H1 (cell line): Measurements from ENCODE around the gene PAX5. TPM values are rescaled to one million over a fixed set of nuclear protein-coding genes. Genes with fewer than 3 reads are reported as not detected.

Experiments used
- BRCA1 ChIP-seq: IDR thresholded peaks from 2 replicates; pipeline ENCODE4 v1.6.1; 2012; ENCODE audit warnings: low read depth, low read length, improper control_type of control experiment
- CHD2 ChIP-seq: IDR thresholded peaks from 2 replicates; pipeline ENCODE4 v1.6.1; 2012; ENCODE audit warnings: low read length, improper control_type of control experiment
- CREB1 ChIP-seq: IDR thresholded peaks from 2 replicates; pipeline ENCODE4 v1.6.1; 2012; ENCODE audit warnings: inconsistent platforms
- HDAC2 ChIP-seq, 2 experiments: fragments of 300-600 bp in 1 of 2; sonication (generic) in 1 of 2; IDR thresholded peaks; 2 replicates each; pipeline ENCODE4 v1.6.1; 2011 to 2012; ENCODE audit warnings: low read depth in 2 of 2, low read length in 2 of 2, mild to moderate bottlenecking in 2 of 2, moderate library complexity in 2 of 2, borderline replicate concordance in 1 of 2, inconsistent platforms in 1 of 2
- KDM1A ChIP-seq: fragments of 200-600, 300-600 bp; sonication (generic); IDR thresholded peaks from 2 replicates; pipeline ENCODE4 v1.7.1; 2016; ENCODE audit warnings: mild to moderate bottlenecking, low read length, borderline replicate concordance
- POLR2AphosphoS5 ChIP-seq: IDR thresholded peaks from 2 replicates; pipeline ENCODE4 v1.6.1; 2011; ENCODE audit warnings: low read depth, low read length
- RBBP5 ChIP-seq: IDR thresholded peaks from 2 replicates; pipeline ENCODE4 v1.7.1; 2012; ENCODE audit warnings: low read depth, mild to moderate bottlenecking, inconsistent platforms, low read length, moderate library complexity, borderline replicate concordance
- SIRT6 ChIP-seq: IDR thresholded peaks from one replicate; pipeline ENCODE4 v1.7.1; 2012; ENCODE audit warnings: low read length, inconsistent platforms
- TAF1 ChIP-seq: IDR thresholded peaks from 2 replicates; pipeline ENCODE4 v1.6.1; 2011; ENCODE audit warnings: mild to moderate bottlenecking, low read depth, low read length
- TCF12 ChIP-seq: IDR thresholded peaks from 2 replicates; pipeline ENCODE4 v1.6.1; 2011; ENCODE audit warnings: low read depth, mild to moderate bottlenecking, low read length
- TEAD4 ChIP-seq: IDR thresholded peaks from 2 replicates; pipeline ENCODE4 v1.6.1; 2012; ENCODE audit warnings: low read depth, low read length, inconsistent platforms, mixed read lengths
- polyA plus RNA-seq, 7 experiments: library from polyadenylated mRNA; depleted of rRNA in 3 of 7; stranded (reverse) in 5 of 7; unstranded in 2 of 7; fragments of >200 nt in 5 of 7; fragments of 200-250 nt in 2 of 7; gene quantifications; 1 replicate in 5 of 7; 2 replicates in 1 of 7; 4 replicates in 1 of 7; pipeline versions ENCODE4 v1.2.1 to v1.2.3, GENCODE V29; 2011 to 2013; ENCODE audit warnings: missing spikeins in 2 of 7, mixed read lengths in 2 of 7
- total RNA-seq: library from RNA; stranded (reverse); fragmentation: NEBNext Ultra II Directional; extraction: Animal tissue kit (Norgen Biotek cat#: 25700); gene quantifications from 2 replicates; pipeline ENCODE4 v1.2.1, GENCODE V29; 2021
- TF ChIP-seq, protein P1 (sequence below): fragments of 300-600 bp; sonication (generic); IDR thresholded peaks from 2 replicates; pipeline ENCODE4 v1.7.1; 2012; ENCODE audit warnings: low read length, moderate library complexity, mild to moderate bottlenecking, inconsistent platforms; ENCODE audit not compliant: insufficient replicate concordance

Gene PAX5
- total and polyA plus RNA-seq, 2 of the 8 experiments (the other 6 are each of a cell fraction or from before 2014, with no cell fraction given), result 0.29 to 0.43 TPM

DNA sequence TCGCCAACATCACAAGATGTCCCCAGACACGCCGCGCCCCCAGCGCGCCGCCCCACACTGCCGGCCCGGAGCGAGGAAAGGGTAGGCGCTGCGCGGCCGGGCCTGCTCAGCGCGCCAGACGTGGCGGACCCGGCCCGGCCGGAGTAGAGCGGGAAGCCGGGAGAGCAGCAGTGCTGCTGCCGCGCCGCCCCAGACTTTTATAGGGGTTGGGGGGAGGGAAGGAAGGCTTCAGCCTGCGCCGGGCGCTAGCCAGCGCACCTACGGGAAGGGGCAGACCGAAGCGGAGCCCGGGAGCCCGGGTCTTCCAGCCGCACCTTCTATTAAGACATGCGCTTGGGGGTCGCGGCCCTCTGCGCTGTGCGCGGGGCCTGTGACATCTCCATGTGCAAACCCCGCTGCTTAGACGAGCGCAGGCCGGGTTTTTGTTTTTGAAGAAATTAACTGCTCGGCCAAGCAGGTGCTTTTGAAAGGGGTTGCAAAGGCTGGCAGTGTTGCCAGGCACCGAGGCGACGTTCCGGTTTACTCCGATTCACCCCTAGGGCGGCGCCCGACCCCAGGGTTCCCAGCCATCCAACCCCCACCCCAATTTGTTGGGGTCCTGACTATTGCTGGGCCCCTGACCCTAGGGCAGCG is 353 bp upstream of the PAX5 start (continued):
- TF ChIP-seq SIRT6, result no peak
- TF ChIP-seq POLR2AphosphoS5, result no peak
- TF ChIP-seq CHD2, result no peak
- no peak for TF ChIP-seq BRCA1
- TF ChIP-seq TEAD4, result no peak
- TF ChIP-seq, protein P1, sequence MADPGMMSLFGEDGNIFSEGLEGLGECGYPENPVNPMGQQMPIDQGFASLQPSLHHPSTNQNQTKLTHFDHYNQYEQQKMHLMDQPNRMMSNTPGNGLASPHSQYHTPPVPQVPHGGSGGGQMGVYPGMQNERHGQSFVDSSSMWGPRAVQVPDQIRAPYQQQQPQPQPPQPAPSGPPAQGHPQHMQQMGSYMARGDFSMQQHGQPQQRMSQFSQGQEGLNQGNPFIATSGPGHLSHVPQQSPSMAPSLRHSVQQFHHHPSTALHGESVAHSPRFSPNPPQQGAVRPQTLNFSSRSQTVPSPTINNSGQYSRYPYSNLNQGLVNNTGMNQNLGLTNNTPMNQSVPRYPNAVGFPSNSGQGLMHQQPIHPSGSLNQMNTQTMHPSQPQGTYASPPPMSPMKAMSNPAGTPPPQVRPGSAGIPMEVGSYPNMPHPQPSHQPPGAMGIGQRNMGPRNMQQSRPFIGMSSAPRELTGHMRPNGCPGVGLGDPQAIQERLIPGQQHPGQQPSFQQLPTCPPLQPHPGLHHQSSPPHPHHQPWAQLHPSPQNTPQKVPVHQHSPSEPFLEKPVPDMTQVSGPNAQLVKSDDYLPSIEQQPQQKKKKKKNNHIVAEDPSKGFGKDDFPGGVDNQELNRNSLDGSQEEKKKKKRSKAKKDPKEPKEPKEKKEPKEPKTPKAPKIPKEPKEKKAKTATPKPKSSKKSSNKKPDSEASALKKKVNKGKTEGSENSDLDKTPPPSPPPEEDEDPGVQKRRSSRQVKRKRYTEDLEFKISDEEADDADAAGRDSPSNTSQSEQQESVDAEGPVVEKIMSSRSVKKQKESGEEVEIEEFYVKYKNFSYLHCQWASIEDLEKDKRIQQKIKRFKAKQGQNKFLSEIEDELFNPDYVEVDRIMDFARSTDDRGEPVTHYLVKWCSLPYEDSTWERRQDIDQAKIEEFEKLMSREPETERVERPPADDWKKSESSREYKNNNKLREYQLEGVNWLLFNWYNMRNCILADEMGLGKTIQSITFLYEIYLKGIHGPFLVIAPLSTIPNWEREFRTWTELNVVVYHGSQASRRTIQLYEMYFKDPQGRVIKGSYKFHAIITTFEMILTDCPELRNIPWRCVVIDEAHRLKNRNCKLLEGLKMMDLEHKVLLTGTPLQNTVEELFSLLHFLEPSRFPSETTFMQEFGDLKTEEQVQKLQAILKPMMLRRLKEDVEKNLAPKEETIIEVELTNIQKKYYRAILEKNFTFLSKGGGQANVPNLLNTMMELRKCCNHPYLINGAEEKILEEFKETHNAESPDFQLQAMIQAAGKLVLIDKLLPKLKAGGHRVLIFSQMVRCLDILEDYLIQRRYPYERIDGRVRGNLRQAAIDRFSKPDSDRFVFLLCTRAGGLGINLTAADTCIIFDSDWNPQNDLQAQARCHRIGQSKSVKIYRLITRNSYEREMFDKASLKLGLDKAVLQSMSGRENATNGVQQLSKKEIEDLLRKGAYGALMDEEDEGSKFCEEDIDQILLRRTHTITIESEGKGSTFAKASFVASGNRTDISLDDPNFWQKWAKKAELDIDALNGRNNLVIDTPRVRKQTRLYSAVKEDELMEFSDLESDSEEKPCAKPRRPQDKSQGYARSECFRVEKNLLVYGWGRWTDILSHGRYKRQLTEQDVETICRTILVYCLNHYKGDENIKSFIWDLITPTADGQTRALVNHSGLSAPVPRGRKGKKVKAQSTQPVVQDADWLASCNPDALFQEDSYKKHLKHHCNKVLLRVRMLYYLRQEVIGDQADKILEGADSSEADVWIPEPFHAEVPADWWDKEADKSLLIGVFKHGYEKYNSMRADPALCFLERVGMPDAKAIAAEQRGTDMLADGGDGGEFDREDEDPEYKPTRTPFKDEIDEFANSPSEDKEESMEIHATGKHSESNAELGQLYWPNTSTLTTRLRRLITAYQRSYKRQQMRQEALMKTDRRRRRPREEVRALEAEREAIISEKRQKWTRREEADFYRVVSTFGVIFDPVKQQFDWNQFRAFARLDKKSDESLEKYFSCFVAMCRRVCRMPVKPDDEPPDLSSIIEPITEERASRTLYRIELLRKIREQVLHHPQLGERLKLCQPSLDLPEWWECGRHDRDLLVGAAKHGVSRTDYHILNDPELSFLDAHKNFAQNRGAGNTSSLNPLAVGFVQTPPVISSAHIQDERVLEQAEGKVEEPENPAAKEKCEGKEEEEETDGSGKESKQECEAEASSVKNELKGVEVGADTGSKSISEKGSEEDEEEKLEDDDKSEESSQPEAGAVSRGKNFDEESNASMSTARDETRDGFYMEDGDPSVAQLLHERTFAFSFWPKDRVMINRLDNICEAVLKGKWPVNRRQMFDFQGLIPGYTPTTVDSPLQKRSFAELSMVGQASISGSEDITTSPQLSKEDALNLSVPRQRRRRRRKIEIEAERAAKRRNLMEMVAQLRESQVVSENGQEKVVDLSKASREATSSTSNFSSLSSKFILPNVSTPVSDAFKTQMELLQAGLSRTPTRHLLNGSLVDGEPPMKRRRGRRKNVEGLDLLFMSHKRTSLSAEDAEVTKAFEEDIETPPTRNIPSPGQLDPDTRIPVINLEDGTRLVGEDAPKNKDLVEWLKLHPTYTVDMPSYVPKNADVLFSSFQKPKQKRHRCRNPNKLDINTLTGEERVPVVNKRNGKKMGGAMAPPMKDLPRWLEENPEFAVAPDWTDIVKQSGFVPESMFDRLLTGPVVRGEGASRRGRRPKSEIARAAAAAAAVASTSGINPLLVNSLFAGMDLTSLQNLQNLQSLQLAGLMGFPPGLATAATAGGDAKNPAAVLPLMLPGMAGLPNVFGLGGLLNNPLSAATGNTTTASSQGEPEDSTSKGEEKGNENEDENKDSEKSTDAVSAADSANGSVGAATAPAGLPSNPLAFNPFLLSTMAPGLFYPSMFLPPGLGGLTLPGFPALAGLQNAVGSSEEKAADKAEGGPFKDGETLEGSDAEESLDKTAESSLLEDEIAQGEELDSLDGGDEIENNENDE, result no peak
- TF ChIP-seq RBBP5, result 0 out of 2 replicates have a peak, but pooled peaks have one; percentile 74
- no peak for TF ChIP-seq KDM1A
- TF ChIP-seq TCF12, result no peak
- 0 out of 2 replicates have a peak, but pooled peaks have one; percentile 29 for TF ChIP-seq TAF1
- TF ChIP-seq HDAC2 (IDR thresholded peaks at IDR 0.05; ENCODE audit: borderline replicate concordance in 1 of 2, low read depth in 2 of 2, low read length in 2 of 2), result no peak
- no peak for TF ChIP-seq CREB1
